NCI-H748 (cell line): ENCODE measurements around the gene GJD4.

Source experiments
- DNase-seq: peaks from one replicate; lab custom pipeline; 2025; ENCODE audit not compliant: unreplicated experiment; lab: John Stamatoyannopoulos, UW

The GJD4 gene

GRCh38 chr10:35613597-35614226 lies 8.6 kb downstream of the GJD4 start:
- peak; percentile 58 for DNase-seq

- DNase-seq = peak; percentile 54
These were observed 9.2 kb downstream of the GJD4 start for GRCh38 chr10:35614312-35614711.

DNA sequence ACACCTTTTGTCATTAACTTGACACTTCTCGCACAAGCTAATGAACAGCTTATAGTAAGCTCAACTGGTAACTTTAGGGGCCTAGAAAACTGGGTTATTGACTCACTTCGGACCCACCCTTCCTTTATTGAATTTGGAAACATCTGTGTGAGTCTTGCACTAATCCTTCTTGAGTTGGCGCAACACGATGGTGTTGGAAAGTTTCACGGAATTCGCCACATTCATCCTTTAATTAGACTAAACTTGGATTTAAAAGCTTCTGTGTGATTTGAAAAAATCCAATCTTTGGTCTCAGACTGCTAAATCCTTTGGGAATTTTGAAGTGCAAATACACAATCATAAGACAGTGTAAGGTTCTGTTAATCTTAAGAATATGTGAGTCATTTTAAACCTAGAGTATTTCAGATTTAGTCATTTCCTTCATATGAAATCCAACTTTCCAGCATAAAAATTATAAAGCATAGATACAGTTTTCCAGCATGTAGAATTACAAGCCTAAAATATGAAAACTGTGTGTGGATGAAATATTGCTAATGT lies 21.9 kb downstream of the GJD4 start:
- DNase-seq = no peak

GRCh38 chr10:35631404-35631803 lies 26.3 kb downstream of the GJD4 start:
- DNase-seq = no peak

GRCh38 chr10:35632027-35632426 lies 26.9 kb downstream of the GJD4 start:
- peak; percentile 2 for DNase-seq

DNA sequence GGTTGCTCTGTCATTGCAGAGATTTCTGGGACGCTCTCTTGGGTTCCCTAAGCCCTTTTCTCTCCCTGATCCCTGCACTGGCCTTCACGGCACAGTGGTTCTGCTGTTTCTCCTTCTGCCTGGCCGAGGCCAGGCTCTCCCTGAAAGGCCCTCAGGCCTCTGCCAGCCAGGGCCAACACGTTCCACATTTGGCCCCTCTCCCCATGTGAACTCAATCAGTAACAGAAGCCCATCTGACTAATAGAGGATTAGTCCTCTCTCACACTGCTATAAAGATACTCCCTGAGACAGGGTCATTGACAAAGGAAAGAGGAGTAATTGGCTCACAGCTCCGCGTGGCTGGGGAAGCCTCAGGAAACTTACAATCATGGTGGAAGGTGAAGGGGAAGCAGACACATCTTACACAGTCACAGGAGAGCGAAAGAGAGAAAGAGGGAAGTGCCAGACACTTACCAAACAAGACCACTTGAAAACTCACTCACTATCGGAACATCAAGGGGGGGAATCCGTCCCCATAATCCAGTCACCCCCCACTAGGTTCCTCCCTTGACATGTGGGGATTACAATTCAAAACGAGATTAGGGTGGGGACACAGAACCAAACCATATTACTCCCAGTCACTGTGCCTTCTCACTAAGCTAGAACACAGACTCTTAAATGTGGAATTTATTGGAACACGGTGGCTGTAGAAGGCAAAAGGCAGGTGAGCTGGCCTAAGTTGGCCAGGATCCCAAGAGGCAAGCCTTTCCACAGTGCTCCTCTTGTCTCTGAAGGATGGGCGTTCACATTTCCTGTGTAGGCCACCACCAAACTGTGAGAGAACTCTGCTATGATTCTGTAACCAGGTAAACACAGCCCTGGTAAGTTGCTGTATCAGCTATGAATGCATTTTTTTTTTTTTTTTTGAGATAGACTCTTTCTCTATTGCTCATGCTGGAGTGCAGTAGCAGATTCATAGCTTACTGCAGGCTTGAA lies 28.2 kb downstream of the GJD4 start:
- peak; percentile 4 for DNase-seq

GRCh38 chr10:35635576-35635975 lies 30.4 kb downstream of the GJD4 start:
- DNase-seq = peak; percentile 77

DNA sequence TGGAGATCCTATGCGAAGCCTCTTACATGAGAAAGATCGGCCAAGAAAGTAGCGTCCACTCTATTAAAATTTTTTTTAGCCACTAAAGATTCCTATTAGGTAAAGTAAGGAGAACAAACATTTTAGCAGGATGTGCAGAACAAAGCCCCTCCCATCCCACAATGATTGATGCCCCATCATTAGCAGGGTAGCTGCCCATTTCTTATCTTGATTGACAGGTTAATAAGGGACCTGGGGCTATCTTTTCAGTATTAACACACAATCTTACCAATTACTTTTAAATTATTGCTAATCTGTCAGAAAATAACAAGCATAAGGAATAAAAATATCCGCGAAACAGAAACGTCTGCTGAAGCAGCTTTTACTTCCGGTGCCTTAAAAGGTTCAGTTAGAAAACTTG lies 31.8 kb downstream of the GJD4 start:
- DNase-seq = peak; percentile 23

- peak; percentile 31 for DNase-seq
These were observed 32.3 kb downstream of the GJD4 start for GRCh38 chr10:35637462-35637861.

GRCh38 chr10:35638101-35638500 lies 33.0 kb downstream of the GJD4 start:
- DNase-seq = peak; percentile 28

GRCh38 chr10:35639021-35639727 lies 34.0 kb downstream of the GJD4 start:
- peak; percentile 81 for DNase-seq

DNA sequence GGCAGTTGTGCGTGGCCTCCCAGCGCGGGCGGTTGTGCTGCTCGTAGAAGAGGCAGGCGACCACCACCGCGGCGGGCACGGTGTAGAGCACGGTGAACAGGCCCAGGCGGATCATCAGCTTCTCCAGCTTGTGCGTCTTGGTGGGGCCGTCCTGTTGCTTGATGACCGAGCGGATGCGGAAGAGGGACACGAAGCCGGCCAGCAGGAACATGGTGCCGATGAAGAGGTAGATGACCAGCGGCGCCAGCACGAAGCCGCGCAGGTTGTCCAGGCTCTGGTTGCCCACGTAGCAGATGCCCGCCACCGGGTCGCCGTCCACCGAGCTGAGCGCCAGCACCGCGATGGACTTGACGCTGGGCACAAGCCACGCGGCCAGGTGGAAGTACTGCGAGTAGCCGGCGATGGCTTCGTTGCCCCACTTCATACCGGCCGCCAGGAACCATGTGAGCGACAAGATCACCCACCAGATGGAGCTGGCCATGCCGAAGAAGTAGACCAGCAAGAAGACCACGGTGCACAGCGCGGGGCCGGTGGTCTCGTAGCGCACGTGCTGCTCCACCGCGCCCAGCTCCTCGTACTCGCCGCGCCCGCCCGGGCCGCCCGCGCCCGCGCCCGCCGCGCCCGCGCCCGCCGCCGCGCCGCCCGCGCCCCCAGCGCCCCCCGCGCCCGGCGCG lies 34.7 kb downstream of the GJD4 start:
- DNase-seq = peak; percentile 72

DNA sequence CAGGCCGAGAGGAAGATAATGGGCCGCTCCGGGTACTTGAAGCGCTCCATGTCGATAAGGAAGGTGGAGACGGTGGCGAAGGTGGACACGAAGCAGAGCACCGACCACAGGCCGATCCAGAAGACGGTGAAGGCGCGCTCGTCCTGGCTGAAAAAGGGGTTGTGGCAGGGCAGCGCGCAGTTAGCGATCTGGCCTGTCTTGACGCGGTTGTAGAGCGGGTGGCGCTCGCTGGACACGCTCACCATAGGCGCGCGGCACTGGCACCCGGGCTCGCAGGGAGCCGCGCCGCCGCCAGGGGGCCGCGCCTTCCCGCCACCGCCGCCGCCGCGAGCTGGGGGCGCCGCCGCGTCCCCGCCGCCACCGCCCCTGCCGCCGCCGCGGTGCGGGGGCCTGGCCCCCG lies 35.3 kb downstream of the GJD4 start:
- DNase-seq = peak; percentile 77

DNA sequence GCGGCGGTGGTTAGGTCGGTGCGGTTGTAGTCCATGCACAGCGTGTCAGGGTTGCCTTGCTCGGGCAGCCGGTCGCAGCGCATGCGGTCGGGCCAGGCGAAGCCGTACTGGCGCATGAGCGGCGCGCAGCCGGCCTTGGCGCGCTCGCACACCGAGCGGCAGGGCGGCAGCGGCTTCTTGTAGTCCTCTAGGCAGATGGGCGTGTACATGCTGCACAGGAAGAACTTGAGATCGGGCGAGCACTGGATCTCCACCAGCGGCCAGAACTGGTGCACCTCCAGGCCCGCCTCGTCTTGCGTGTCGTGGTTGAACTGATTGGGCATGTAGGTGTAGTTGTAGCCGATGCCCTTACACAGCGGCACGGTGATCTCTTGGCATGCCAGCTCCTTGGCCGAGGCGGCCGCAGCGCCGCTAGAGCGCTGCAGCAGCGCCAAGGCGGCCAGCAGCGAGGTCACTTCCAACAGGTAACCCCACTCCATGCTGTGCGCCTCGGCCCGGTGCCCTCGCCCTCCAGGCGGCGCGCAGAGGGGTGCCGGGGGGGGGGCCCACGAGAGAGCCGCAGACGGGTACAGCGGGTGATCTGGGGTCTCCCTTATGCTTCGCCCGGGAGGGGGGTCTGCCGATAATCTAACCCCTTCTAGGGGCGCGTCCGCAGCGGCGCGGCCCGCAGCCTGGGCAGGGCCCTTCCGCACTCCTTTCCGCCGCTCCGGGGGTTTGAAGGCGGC lies 36.0 kb downstream of the GJD4 start:
- peak; percentile 84 for DNase-seq

- DNase-seq = peak; percentile 54
These were observed 36.5 kb downstream of the GJD4 start for GRCh38 chr10:35641676-35642034.

GRCh38 chr10:35642035-35642792 lies 37.1 kb downstream of the GJD4 start, which contains the start of gene FZD8:
Gene FZD8, minus strand, starts transcription at chr10:35642296. Its CDS starts 867 bp downstream, at chr10:35641429.
- DNase-seq = peak; percentile 95

GRCh38 chr10:35642793-35643114 lies 37.6 kb downstream of the GJD4 start:
- peak; percentile 44 for DNase-seq

GRCh38 chr10:35643151-35644049 lies 38.3 kb downstream of the GJD4 start:
- peak; percentile 94 for DNase-seq
